Measurements from ENCODE around the gene SCYGR6.

DNA sequence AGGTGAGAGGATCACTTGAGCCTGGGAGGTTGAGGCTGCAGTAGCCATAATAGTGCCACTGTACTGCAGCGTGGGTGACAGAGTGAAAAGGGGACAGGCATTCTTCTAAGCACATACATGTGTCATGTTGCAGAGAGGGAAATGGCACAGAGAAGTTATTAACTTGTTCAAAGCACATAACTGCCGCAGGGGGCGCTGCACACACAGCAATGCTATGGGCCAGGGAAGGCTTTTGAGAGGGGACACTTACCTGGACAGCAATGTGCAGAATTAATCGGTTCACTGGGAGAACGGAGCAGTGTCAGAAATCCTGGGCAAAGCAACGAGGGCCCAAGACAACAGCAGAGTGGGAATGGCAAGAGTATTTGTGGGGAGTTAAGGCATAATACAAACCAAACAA lies 23.5 kb upstream of the SCYGR6 start:
- TF ChIP-seq, protein P1, sequence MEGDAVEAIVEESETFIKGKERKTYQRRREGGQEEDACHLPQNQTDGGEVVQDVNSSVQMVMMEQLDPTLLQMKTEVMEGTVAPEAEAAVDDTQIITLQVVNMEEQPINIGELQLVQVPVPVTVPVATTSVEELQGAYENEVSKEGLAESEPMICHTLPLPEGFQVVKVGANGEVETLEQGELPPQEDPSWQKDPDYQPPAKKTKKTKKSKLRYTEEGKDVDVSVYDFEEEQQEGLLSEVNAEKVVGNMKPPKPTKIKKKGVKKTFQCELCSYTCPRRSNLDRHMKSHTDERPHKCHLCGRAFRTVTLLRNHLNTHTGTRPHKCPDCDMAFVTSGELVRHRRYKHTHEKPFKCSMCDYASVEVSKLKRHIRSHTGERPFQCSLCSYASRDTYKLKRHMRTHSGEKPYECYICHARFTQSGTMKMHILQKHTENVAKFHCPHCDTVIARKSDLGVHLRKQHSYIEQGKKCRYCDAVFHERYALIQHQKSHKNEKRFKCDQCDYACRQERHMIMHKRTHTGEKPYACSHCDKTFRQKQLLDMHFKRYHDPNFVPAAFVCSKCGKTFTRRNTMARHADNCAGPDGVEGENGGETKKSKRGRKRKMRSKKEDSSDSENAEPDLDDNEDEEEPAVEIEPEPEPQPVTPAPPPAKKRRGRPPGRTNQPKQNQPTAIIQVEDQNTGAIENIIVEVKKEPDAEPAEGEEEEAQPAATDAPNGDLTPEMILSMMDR (IDR thresholded peaks at IDR 0.05): peak in 2 of 6 experiments; percentile 7 to 34
- TF ChIP-seq POLR2A (IDR thresholded peaks at IDR 0.05): no peak

Data from esophagus squamous epithelium (tissue), 4 donors.